ENCODE measurements around the gene SEPTIN10.

Gene SEPTIN10

DNA sequence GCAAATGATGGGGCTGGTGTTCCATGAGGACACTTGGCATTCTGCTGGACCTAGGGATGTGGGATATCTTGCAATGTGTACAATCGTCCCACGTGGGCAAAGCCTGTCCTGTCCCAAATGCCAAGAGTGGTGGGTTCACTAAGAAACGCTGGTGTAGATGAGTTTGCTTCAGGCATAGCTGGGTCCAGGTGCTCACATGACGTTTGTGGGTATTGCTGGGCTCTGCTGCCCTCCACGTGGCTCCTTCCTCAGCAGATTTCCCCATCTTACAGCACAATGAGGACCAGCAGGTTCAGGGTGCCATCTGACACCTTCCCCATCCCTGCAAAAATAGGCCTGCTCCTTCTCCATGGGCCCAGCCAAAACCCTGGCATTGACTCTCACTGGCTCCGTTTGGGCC lies 105.9 kb downstream of the SEPTIN10 start (continued):
- no peak for TF ChIP-seq CSDC2 (CRISPR knock-in tag; IDR thresholded peaks at IDR 0.05)
- TF ChIP-seq ZFP3 (CRISPR knock-in tag; IDR thresholded peaks at IDR 0.05) = no peak
- no peak for TF ChIP-seq BACH2 (CRISPR knock-in tag; IDR thresholded peaks at IDR 0.05; ENCODE audit: borderline replicate concordance)
- TF ChIP-seq ZC3H10 (CRISPR knock-in tag; IDR thresholded peaks at IDR 0.05) = no peak
- TF ChIP-seq TOX (CRISPR knock-in tag; IDR thresholded peaks at IDR 0.05; ENCODE audit: borderline replicate concordance) = no peak
- no peak for TF ChIP-seq TCF4 (CRISPR knock-in tag; IDR thresholded peaks at IDR 0.05; ENCODE audit: borderline replicate concordance)
- no peak for TF ChIP-seq ZNF8 (CRISPR knock-in tag; IDR thresholded peaks at IDR 0.05)
- TF ChIP-seq, protein P1, sequence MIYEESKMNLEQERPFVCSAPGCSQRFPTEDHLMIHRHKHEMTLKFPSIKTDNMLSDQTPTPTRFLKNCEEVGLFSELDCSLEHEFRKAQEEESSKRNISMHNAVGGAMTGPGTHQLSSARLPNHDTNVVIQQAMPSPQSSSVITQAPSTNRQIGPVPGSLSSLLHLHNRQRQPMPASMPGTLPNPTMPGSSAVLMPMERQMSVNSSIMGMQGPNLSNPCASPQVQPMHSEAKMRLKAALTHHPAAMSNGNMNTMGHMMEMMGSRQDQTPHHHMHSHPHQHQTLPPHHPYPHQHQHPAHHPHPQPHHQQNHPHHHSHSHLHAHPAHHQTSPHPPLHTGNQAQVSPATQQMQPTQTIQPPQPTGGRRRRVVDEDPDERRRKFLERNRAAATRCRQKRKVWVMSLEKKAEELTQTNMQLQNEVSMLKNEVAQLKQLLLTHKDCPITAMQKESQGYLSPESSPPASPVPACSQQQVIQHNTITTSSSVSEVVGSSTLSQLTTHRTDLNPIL (CRISPR knock-in tag; IDR thresholded peaks at IDR 0.05; ENCODE audit: low read depth) = no peak
- no peak for TF ChIP-seq ISL1 (CRISPR knock-in tag; IDR thresholded peaks at IDR 0.05)
- TF ChIP-seq SNAI2 (CRISPR knock-in tag; IDR thresholded peaks at IDR 0.05) = no peak

DNA sequence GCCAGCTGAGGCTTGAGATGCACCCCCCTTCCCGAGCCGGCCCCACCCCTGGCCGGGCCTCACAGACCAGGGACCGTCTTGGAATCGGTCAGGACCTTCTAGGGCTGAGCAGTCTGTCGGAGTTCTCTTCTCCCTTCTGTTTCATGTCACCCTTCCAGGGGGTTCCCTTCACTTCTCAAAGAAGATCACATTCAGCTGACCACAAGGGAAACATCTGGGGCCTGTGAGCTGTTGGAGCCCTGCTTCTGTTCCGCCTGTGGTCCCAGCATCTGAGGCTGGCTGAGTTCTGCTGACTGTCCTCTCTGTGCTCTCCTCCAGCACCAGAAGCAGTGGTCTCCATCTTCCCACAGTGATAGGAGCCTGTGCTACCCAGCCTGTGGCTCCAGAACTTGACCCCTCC lies 106.5 kb downstream of the SEPTIN10 start:
- TF ChIP-seq CSDC2 (CRISPR knock-in tag; IDR thresholded peaks at IDR 0.05) (no peak), TOX (CRISPR knock-in tag; IDR thresholded peaks at IDR 0.05; ENCODE audit: borderline replicate concordance) (no peak), ARNTL (CRISPR knock-in tag; IDR thresholded peaks at IDR 0.05; ENCODE audit: borderline replicate concordance, low read depth) (no peak), ISL1 (CRISPR knock-in tag; IDR thresholded peaks at IDR 0.05) (no peak), SNAI2 (CRISPR knock-in tag; IDR thresholded peaks at IDR 0.05) (no peak), ZNF8 (CRISPR knock-in tag; IDR thresholded peaks at IDR 0.05) (no peak)
- TF ChIP-seq, protein P1 (CRISPR knock-in tag; IDR thresholded peaks at IDR 0.05; ENCODE audit: low read depth) = no peak
- TF ChIP-seq, protein P2, sequence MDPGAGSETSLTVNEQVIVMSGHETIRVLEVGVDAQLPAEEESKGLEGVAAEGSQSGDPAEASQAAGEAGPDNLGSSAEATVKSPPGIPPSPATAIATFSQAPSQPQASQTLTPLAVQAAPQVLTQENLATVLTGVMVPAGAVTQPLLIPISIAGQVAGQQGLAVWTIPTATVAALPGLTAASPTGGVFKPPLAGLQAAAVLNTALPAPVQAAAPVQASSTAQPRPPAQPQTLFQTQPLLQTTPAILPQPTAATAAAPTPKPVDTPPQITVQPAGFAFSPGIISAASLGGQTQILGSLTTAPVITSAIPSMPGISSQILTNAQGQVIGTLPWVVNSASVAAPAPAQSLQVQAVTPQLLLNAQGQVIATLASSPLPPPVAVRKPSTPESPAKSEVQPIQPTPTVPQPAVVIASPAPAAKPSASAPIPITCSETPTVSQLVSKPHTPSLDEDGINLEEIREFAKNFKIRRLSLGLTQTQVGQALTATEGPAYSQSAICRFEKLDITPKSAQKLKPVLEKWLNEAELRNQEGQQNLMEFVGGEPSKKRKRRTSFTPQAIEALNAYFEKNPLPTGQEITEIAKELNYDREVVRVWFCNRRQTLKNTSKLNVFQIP (CRISPR knock-in tag; IDR thresholded peaks at IDR 0.05; ENCODE audit: borderline replicate concordance, low read depth) = no peak
- TF ChIP-seq, protein P3, sequence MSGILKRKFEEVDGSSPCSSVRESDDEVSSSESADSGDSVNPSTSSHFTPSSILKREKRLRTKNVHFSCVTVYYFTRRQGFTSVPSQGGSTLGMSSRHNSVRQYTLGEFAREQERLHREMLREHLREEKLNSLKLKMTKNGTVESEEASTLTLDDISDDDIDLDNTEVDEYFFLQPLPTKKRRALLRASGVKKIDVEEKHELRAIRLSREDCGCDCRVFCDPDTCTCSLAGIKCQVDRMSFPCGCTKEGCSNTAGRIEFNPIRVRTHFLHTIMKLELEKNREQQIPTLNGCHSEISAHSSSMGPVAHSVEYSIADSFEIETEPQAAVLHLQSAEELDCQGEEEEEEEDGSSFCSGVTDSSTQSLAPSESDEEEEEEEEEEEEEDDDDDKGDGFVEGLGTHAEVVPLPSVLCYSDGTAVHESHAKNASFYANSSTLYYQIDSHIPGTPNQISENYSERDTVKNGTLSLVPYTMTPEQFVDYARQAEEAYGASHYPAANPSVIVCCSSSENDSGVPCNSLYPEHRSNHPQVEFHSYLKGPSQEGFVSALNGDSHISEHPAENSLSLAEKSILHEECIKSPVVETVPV (CRISPR knock-in tag; IDR thresholded peaks at IDR 0.05) = no peak
- TF ChIP-seq, protein P4, sequence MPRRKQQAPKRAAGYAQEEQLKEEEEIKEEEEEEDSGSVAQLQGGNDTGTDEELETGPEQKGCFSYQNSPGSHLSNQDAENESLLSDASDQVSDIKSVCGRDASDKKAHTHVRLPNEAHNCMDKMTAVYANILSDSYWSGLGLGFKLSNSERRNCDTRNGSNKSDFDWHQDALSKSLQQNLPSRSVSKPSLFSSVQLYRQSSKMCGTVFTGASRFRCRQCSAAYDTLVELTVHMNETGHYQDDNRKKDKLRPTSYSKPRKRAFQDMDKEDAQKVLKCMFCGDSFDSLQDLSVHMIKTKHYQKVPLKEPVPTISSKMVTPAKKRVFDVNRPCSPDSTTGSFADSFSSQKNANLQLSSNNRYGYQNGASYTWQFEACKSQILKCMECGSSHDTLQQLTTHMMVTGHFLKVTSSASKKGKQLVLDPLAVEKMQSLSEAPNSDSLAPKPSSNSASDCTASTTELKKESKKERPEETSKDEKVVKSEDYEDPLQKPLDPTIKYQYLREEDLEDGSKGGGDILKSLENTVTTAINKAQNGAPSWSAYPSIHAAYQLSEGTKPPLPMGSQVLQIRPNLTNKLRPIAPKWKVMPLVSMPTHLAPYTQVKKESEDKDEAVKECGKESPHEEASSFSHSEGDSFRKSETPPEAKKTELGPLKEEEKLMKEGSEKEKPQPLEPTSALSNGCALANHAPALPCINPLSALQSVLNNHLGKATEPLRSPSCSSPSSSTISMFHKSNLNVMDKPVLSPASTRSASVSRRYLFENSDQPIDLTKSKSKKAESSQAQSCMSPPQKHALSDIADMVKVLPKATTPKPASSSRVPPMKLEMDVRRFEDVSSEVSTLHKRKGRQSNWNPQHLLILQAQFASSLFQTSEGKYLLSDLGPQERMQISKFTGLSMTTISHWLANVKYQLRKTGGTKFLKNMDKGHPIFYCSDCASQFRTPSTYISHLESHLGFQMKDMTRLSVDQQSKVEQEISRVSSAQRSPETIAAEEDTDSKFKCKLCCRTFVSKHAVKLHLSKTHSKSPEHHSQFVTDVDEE (CRISPR knock-in tag; IDR thresholded peaks at IDR 0.05) = no peak
- no peak for ATAC-seq

DNA sequence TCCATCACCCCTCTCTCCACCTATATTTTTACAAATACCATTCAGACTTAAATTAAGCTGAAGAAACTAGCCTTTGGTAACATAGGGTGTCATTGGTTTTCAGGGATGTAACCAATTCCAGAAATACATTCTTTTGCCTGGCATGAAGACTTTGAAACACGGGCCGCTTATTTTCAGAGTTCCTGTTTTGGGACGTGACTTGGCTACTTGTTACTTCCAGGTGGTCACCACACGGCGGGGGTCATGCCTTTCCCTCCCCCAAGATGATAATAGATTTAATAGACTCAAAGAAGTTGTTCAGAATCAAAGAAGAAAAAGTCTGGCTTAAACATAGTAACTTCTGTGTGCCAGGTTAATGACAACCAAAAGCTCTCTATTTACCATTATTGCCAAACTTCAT lies 110.6 kb downstream of the SEPTIN10 start:
- ATAC-seq = no peak
- TF ChIP-seq, protein P4 (CRISPR knock-in tag; IDR thresholded peaks at IDR 0.05) = no peak
- no peak for TF ChIP-seq TCF4 (CRISPR knock-in tag; IDR thresholded peaks at IDR 0.05; ENCODE audit: borderline replicate concordance)
- TF ChIP-seq, protein P3 (CRISPR knock-in tag; IDR thresholded peaks at IDR 0.05) = no peak
- TF ChIP-seq PPARA (CRISPR knock-in tag; IDR thresholded peaks at IDR 0.05; ENCODE audit: borderline replicate concordance) = no peak
- TF ChIP-seq, protein P2 (CRISPR knock-in tag; IDR thresholded peaks at IDR 0.05; ENCODE audit: borderline replicate concordance, low read depth) = no peak
- TF ChIP-seq ARNTL (CRISPR knock-in tag; IDR thresholded peaks at IDR 0.05; ENCODE audit: borderline replicate concordance, low read depth) = no peak
- TF ChIP-seq CSDC2 (CRISPR knock-in tag; IDR thresholded peaks at IDR 0.05) = no peak
- no peak for TF ChIP-seq ZNF70 (CRISPR knock-in tag; IDR thresholded peaks at IDR 0.05)
- no peak for TF ChIP-seq ZFP30 (CRISPR knock-in tag; IDR thresholded peaks at IDR 0.05)
- TF ChIP-seq RARB (CRISPR knock-in tag; IDR thresholded peaks at IDR 0.05) = no peak
- TF ChIP-seq, protein P1 (CRISPR knock-in tag; IDR thresholded peaks at IDR 0.05; ENCODE audit: low read depth) = no peak
- no peak for TF ChIP-seq OSR1 (CRISPR knock-in tag; IDR thresholded peaks at IDR 0.05)
